IPS-NIHi7 (cell line): ENCODE measurements around the gene GCK.

Experiments
- DNase-seq: peaks from one replicate; pipeline ENCODE4 v3.0.0; 2012; ENCODE audit warnings: mixed read lengths; ENCODE audit errors: extremely low spot score

Gene GCK

DNA sequence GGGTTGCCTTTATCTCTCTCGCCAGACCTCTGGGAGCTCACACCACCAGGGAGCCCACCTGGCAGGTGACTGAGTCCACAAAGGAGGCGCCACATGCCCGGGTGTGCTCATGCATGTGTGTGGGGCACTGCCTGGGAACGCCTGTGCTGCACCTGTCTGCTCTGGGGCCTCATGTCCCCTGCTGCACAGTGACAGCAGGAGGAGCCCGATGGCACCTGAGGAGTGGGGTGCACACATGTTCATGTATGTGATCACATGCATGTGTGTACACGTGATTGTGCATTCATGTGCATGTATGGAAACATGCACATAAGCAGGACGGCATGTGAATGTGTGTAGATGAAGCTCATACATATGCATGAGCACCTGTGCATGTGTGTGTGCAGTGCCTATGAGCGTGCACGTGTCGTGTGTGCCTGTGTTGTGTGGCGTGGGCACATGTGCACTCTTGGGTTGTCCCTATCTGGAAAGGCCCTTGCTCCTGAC, 33.6 kb upstream of the GCK start:
- DNase-seq: no peak

DNA sequence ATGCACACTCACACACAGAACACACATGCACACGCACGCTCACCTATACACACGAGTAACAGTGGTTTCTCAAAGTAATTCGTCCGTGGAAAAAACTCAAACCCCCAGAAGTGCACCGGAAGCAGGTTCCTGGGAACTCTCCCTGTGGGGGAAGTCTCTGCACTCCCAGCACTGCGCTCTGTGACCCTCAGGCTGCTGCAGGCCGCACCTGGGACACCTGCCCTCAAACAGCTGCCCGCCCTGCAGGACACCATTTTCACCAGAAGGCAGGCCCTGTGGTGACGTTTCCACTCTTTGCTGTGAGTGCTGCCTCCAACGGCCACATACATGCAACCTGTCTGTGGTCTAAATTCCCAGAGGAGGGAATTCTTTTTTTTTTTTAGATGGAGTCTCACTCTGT, 32.8 kb upstream of the GCK start:
- DNase-seq: no peak

DNA sequence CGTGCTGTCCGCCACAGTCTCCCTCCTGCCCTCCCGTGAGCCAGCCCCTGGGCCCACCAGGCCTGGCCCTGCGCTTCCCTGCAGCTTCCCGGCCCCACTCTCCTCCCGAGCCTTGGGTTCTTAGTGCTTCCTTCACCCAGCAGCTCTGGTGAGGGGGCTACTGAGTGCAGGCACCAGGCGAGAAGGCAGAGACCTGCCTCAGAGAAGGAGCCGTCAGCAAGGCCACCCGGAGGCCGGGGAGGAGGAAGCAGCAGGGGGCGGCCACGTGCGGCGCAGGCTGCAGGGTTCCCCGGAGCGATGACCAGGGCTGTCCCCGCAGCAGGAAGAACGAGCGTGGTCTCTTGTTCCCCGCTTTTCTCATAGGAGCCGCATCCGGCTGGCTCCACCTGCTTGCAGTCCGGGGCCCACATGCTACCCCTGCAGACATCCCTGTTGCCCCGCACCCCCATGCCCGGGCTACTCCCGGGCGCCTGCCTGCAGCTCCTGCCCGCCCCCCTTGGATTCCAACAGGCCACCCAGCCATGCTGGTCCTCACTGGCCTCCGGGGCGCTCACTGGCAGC, 32.1 kb upstream of the GCK start:
- no peak for DNase-seq

DNA sequence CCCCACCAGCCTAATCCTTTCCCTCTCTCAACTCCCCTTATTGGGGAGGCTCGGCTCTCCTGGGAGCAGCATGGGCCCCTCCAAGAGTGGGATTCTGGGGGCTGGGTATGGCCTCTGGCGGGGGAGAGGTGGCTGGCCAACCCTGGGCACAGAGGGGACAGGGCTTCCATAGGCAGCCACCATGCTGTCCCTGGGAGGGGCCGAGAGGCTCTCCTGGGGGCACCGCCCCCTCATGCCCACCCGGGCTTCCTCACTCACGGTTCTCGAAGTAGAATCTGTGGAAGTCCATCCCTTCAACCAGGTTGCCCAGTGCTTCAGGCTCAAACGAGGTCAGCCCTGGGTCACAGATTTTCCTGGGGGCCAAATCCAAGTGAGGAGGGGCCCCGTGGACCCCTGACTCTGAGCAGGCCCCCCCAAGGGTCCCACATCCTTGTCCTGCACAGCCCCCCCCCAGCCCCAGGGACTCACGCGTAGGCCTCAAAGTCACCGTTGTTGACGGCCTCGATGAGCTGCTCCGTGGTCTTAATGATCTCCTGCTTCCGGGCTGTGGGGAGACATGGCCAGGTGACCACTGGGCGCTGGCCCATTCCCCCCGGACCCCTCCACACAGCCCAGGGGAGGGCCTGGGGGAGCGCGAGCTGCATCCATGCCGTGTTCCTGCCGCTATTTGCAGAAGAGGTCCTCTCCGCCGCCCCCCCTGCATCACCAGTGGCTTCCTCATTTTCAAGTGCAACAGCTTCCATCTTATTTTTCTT, 31.3 kb upstream of the GCK start:
- DNase-seq: no peak

DNA sequence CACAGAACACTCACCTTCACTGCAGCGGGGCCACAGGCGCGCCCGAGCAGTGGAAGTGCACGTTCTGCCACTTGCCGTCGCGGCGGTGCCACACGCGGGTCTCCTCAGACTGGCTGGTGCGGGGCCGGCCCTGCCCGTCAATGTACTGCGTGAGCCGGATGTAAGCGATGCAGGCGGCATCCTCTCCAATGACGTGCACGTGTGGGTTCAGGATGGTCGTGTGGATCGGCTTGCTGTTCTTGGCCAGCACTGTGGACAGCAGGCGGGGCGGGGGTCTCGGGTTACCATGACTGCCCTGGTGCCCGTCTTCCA, 30.8 kb upstream of the GCK start:
- no peak for DNase-seq

DNA sequence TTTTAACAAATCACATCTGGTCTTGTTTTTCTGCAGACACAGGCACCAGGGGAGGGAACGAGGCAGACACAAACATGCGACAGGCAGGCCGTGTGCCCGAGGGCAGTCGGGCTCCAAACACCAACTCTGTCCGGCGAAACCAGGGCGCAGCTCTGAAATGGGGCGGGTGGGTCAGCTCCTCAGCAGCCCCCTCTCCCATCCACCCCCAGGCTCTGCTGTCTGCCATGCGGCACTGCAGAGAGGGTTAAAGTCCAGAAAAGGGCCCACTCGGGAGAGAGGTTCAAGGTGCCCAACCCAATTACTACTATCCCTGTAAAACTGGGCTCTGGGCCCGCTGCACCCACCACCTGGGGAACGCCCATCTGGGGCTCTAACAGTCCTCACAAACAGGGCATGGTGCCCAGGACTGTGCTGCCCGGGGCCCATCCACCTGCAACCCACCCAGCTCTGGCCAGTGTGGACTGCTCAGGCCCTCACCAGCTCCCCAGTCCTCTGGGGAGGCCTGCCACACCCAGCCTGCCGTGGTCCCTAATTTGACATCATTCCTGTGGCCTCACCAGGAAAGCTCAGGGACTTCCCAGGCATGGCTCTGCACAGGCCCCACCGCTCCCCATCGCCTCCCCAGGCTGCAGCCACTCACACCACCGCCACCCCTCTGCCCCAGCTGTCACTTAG, 30.3 kb upstream of the GCK start:
- DNase-seq: no peak

DNA sequence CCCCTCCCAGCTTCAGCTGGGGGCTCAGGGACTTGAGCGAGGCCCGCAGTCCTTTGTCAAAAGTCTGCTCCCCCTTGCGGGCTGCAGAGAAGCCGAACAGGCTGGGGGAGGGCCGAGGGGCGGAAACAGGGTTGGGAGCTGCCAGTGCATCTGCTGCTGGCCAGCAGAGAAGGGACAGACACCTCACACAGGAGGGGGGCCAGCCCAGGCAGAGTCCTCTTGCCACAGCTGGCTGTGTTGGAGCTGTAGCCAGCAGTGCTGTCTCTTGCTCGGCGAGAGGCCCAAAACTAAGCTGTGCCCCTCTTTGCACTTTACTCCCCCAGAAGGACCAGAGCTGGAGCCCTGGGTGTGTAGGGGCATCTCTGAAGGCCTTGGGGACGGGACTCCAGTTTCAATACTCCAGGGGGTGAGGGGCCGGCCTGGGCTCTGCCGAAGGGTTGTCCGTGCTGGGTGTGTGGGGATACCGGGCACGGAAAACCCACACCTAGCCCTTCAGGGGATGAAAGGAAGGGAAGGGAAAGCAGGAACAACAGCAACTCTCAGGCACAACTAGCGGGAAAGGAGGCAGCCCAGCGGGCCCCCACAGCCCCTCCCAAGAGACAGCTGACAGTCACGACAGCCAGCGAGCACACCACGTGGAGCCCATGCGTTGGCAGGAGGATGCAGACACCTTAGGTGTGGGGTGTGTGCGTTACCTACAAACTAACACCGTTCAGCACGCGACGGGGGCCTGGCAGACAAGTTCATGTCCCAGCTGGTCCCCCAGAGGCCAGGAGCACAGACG, 29.4 kb upstream of the GCK start:
- DNase-seq: peak; percentile 89

DNA sequence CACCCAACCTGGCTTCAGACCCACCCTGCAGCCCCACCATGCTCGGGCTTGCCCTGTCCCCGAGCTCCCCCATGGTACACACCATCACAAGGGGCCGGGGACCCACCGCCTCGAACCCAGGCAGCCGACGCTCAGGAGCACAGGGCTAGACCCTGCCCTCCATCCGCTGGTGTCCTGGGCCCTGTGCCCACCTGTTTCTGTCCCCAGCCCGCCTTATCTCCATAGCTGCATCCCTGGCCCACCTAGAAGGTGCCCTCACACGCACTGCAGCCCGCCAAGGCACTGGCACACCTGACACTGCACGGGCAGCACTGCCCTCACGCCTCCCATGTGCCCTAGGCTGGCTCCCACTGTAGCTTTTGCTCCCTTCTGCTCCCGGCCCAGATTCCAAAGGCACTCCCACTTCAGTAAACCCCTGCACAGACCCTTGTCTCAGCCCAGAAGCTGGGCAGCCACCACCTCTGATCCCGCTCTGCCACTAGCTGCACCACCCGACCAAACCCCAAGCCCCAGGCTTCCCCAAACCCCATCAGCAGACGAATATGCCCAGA, 28.7 kb upstream of the GCK start:
- no peak for DNase-seq

DNA sequence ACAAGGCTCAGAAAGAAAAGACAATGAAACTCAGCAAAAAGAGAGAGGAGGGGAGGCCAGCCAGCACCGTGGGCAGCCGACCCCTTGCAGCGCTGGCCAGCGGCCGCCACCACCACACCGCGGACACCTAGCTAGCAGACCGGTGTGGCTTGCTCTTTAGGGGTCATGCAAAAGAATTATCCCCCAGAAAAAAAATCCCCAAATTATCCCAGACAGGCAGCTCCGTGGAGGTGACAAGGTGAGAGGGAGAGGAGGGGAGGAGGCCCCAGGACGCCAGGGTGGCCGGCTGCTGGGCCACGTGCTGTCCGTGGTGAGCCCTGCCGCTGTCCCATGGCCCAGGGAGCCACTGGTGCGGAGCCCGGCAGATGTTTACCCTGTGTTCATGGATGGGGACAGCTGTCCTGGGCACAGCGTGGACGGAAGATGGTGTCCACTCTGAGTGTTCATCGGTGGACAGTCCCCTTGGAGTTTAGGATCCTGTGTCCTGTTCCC, 28.0 kb upstream of the GCK start:
- no peak for DNase-seq

DNA sequence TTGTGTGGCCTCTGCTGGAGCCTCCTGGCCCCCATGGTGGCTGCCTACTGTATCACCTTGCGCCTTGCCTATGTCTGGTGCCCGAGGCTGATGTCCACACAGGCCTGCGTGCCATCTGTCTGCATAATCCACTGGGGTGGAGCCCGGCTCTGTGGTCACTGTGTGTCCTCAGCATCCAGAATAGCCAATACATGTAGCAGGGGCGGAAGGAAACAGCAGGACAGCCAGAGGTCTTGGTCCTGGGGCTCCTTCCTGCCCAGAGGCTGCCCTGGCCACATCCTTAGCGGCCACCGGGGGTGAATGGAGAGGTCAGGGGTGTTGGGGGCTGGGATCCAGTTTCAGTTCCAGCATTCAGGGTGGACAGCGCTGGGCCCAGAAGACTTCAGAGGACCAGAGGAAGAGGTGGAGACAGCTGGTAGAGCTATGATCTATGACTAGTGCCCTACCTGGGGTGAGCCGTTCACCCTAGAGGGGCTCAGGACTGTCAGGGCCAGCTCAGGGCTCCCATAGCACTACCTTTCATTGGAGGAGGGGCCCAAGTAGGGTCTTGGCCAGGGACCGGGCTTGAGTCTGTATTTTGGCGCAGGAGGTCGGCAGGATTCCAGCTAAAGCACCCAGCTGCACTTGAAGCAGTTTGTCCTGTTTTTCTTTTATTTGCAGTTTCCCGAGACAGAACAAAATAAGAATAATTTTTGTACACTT, 27.4 kb upstream of the GCK start:
- no peak for DNase-seq

DNA sequence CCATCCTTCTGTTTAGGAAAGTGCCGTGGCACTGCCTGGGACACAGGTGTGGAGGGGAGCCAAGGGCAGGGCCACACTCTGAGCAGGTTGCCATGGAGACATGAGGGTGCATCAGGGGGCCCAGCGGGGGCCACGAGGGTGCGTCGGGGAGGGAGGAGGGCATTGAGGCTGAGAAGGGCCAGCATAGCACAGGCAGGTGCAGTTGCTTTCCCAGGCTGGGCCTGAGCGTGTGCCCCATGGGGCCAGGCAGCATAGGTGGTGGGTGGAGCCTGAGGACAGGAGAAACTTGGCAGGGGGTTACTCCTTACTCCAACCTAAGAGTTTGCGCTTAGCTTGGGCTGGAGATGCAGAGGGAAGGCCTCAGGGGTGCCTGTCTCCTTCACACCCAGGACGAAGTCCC, 26.8 kb upstream of the GCK start:
- no peak for DNase-seq

DNA sequence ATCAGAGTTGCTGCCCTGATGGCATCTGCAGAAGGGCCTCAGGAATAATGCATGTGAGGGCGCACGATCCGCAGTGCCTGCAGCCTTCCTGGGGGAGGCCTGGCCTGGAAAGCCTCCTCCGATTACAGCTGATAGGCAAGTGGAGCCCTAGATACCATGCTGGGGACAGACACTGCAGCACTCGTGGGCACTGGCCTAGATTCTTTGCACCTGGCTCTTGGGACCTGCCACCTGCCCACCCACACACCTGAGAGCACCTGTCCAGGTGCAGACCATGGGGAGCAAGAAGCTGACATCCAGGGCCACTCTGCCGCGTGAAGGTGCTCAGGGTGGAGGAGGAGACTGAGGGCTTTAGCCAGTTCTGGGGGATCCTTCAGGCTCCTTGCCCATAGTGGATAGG, 26.3 kb upstream of the GCK start:
- no peak for DNase-seq

DNA sequence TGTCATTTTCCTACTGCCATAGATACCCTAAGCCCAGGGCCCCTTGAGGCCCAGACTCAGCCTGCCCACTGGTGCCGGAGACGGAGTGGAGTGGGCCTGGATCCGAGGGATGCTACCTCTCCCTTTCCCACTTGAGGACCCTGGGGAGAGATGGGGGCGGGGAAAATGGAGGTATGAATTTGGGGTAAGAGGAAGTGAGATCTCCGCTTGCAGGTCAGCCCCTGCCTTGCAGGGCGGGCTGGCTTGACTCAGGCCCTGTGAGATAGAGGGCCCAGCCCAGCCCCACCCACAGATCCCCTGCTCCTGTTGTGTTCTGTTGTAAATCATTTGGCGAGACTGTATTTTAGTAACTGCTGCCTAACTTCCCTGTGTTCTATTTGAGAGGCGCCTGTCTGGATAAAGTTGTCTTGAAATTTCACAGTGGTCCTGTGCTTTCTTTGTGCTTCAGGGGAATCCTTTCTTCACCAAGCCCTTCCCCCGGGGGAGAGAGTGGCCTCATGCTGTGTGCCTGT, 24.7 kb upstream of the GCK start:
- no peak for DNase-seq

DNA sequence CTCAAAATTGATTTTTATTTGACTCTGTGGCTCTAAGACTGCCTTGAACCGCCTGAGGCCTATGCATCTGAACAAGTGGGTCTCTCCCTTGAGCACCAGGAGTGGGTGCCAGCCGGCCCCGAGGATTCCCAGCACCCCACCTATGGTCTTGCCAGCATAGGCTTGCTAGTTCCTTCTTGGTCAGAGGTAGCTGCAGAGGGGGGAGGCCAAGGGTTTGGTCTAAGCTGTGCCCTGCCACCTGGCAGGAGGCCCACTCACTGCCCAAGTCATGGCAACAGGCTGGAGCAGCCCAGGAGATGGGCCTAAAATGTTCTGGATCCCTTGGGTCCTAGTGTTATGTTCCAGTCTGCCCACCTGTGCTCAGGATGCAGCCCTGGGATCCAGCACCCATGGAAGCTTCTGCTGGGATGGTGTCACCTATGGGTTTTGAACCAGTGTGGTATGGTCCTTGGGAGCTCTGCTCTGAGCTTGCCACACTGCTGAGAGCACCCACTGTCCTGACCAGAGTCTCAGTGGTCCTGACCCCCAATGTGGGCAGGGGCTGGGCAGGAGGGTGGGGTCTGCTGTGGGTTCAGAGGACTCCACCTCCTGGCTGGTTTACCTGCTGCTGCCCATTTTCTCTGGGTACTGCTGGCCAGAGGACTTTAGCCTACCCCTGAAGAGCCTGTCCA, 24.1 kb upstream of the GCK start:
- no peak for DNase-seq

DNA sequence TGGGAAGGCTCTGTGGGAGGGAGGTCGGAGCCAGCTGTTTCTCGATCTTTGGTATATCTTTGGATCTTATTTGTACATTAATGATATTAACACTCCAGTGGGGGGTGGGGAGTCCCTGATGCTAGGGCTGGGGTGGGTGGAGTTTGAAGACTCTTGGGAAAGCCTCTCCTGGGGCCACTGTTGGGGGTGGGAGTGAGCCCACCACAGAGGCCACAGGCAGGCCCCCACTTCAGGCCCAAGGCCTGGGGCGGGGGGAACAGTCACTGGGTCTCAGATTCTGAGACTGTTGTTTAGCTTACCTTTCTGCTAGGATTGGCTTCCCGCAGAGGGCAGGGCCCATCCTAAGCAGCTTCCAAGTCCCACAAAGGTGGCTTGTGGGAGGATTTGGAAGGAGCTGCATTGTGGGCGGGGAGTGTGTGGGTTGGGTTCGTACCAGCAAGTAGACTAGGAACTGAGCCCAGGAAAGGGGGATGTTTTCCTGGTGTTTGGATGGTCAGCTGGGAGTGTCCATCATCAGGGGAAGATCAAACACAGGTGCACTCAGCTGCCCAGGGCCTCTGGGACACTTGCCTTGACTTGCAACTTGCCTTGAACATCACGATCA, 23.4 kb upstream of the GCK start:
- no peak for DNase-seq

DNA sequence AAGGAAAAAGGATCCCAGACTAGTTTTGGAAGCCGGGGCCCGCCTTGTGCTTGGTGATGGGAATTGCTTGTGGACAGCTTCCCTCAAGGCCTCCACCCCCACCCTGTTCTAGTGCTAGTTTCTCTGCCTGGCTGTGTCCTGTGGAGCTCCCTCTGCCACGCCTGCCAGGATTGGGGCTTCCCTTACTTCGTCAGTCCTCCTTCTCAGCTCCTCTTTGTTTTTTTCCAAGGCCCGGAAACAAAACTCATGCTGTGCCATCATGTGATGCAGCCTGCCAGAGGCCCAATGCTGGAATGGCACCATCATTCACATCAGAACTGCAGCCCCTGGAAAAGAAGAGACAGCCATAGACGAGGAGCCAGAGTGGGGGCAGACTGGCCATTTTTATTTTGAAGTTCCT, 22.8 kb upstream of the GCK start:
- no peak for DNase-seq

DNA sequence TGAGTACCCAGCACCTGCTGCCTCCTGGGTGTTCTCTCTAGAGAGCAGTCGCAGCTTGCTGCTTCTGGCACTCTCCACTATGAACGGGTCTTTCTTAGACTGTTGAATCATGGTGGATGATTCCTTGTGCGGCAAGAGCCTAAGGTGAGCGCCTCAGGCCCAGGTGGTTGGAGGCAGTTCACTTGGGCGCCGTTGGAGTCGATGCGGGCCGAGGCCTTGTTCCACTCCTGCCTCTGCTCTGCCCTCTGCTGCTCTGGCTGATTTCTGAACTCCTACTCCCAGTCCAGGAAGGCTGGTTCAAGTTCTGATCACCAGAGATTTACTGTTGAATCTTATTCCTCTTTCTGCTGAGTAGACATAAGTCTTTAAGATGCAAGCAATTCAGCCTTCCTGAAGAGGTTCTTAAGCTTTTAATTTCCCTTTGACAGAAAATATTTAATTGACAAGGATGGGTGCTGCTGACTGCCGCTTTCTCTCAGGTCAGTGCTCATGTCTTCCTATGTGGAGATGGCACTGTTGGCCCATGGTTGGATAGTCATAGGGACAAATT, 22.0 kb upstream of the GCK start:
- no peak for DNase-seq

DNA sequence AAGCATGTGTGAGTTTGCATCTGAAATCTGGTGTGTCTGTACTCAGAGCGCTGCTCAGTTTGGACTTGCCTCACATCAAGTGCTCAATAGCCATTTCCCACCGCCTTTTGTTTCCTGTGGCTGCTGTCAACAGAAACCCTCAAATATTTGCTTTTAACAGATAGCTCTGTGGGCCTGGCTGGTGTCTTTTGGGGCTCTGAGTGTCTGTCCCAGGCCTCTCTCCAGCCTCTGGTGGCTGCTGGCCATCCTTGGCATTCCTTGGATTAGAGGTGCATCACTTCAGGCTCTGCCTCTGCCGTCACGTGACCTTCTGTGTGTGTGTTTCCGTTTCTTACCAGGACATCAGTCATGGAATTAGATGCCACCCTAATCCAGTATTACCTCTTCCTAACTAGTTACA, 20.9 kb upstream of the GCK start:
- no peak for DNase-seq

DNA sequence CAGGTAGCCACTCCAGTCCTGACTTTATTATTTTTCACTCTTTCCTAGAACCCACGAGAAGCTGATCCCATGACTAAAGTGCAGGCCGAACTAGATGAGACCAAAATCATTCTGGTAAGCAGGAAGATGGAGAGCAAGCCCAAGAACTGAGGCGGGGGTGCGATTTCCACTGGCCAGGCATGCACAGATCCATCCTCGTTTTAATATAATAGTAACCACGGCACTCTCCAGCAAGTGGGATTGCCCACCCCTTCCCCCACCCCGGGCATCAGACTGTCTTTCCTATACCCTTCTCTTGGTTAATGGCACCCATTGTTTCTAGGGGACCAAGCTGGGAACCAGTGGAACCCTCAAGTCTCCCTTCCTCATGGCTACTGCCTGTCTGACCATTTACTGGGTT, 18.8 kb upstream of the GCK start:
- no peak for DNase-seq

DNA sequence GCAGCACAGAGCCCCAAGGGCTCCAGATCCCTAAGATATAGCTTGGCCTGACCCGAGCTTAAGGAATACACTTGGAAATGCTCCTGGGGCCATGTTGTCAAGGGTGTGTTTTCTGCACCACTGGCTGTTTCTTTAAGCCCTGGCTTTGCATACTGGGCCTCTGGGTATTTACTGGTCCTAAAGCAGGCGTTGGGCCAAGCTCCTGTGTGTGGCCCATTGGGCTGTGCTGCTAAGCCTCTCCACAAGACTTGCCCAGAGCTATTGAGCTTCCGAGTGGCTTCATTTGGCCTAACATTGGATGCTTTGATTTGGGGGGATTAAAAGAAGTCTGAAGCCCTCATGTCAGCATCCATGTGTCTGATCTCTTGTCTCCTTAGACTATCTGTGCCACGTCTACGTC, 16.8 kb upstream of the GCK start:
- DNase-seq: no peak
